Gastroesophageal sphincter (tissue), 4 donors: Measurements from ENCODE around the gene TMTC3. TPM values are rescaled to one million over a fixed set of nuclear protein-coding genes. Genes with fewer than 3 reads are reported as not detected.

Experiments used
- ATAC-seq: fragments of 150-250 bp; one replicate; pipeline ENCODE4 v1.9.1; 2016; ENCODE audit warnings: mild to moderate bottlenecking, moderate library complexity
- H3K27ac ChIP-seq, 4 donors: fragments of 200-600 bp; sonication (generic) in 3 of 4; 1 replicate in 3 of 4; 2 replicates in 1 of 4; pipeline ENCODE4 v1.5.1; 2016 to 2019
- H3K27me3 ChIP-seq: fragments of 200-600 bp; sonication (generic); one replicate; pipeline ENCODE4 v1.5.1; 2019
- H3K36me3 ChIP-seq, 2 donors: fragments of 200-600 bp; sonication (generic); one replicate each; pipeline ENCODE4 v1.5.1; 2019; ENCODE audit warnings: control low read depth in 1 of 2
- H3K4me1 ChIP-seq, 3 donors: fragments of 200-600 bp; sonication (generic); 1 replicate in 2 of 3; 2 replicates in 1 of 3; pipeline ENCODE4 v1.5.1; 2016 to 2019; ENCODE audit warnings: control low read depth in 2 of 3
- H3K4me3 ChIP-seq, 2 donors: fragments of 200-600 bp; sonication (generic); one replicate each; pipeline ENCODE4 v1.5.1; 2019; ENCODE audit warnings: mild to moderate bottlenecking in 1 of 2, moderate library complexity in 1 of 2
- H3K9me3 ChIP-seq, 3 donors: fragments of 200-600 bp; sonication (generic); one replicate each; pipeline ENCODE4 v1.5.1; 2017 to 2019; ENCODE audit warnings: control low read depth in 2 of 3
- CTCF ChIP-seq, 4 experiments: fragments of 200-600 bp in 2 of 4; fragments of 450-650 bp in 2 of 4; sonication (generic) in 1 of 4; IDR thresholded peaks; one replicate each; pipeline ENCODE4 v1.5.1; 2017 to 2019; ENCODE audit warnings: antibody characterized with exemption in 4 of 4, mild to moderate bottlenecking in 2 of 4, moderate library complexity in 2 of 4
- EP300 ChIP-seq: sonication (generic); formaldehyde crosslinking; IDR thresholded peaks from one replicate; pipeline ENCODE4 v1.6.1; 2017; ENCODE audit warnings: antibody characterized with exemption, mild to moderate bottlenecking
- POLR2A ChIP-seq, 2 donors: fragments of 450-650 bp; IDR thresholded peaks; one replicate each; pipeline ENCODE4 v1.6.1; 2017; ENCODE audit warnings: antibody characterized with exemption in 2 of 2, mild to moderate bottlenecking in 2 of 2, moderate library complexity in 1 of 2
- POLR2AphosphoS5 ChIP-seq: sonication (generic); formaldehyde crosslinking; IDR thresholded peaks from one replicate; pipeline ENCODE4 v1.6.1; 2017; ENCODE audit warnings: antibody characterized with exemption
- WGBS, 2 donors: methylation state at CpG; one replicate each; pipeline ENCODE4 v1.1.5; 2018; ENCODE audit warnings: low coverage in 1 of 2; 5-methylcytosine and 5-hydroxymethylcytosine counted together
- total RNA-seq, 4 donors: library from RNA; depleted of rRNA; stranded (reverse); fragments of >200 nt; gene quantifications; one replicate each; pipeline ENCODE4 v1.1.0, GENCODE V29; 2016

Gene TMTC3
- total RNA-seq, 4 donors from 2014 or later = 21.9 to 34.7 (median 23.9) TPM

GRCh38 chr12:88185988-88186387 is 43.9 kb downstream of the TMTC3 start:
- no peak for ATAC-seq
- TF ChIP-seq CTCF (IDR thresholded peaks at IDR 0.05) (no peak), POLR2AphosphoS5 (no peak), EP300 (no peak), POLR2A (IDR thresholded peaks at IDR 0.05) (no peak)

GRCh38 chr12:88187571-88187970 is 45.5 kb downstream of the TMTC3 start:
- Histone ChIP-seq H3K9me3 (no peaks in the 10 kb centered on the region), H3K4me3 (no peak overlapping the region), H3K27ac (no peak overlapping the region), H3K36me3 (peaks cover 0 to 32% of the 10 kb centered on the region in 2 donors), H3K4me1 (peaks cover 0 to 12% (median 2%) of the 10 kb centered on the region in 3 donors), H3K27me3 (no peaks in the 10 kb centered on the region)
- ATAC-seq = no peak
- TF ChIP-seq EP300 (no peak), POLR2AphosphoS5 (no peak), POLR2A (IDR thresholded peaks at IDR 0.05) (no peak), CTCF (IDR thresholded peaks at IDR 0.05) (no peak)
- 80 to 90% methylated on average over 1 to 2 of the region's 2 CpGs for WGBS, 2 donors

More at GRCh38 chr12:88185988-88186387, 43.9 kb downstream of the TMTC3 start:
- H3K9me3 ChIP-seq = no peaks in the 10 kb centered on the region
- H3K27me3 ChIP-seq = no peaks in the 10 kb centered on the region
- H3K4me3 ChIP-seq = no peak overlapping the region
- H3K27ac ChIP-seq = no peak overlapping the region
- H3K36me3 ChIP-seq = peaks cover 0 to 43% of the 10 kb centered on the region in 2 donors
- H3K4me1 ChIP-seq = no peaks in the 10 kb centered on the region

GRCh38 chr12:88188180-88188579 is 46.1 kb downstream of the TMTC3 start:
- H3K36me3 ChIP-seq = peaks cover 0 to 28% of the 10 kb centered on the region in 2 donors
- no peak for TF ChIP-seq POLR2AphosphoS5
- no peak for TF ChIP-seq EP300
- TF ChIP-seq POLR2A (IDR thresholded peaks at IDR 0.05) = no peak
- TF ChIP-seq CTCF (IDR thresholded peaks at IDR 0.05) = no peak
- no peaks in the 10 kb centered on the region for H3K9me3 ChIP-seq
- no peak for ATAC-seq
- H3K4me1 ChIP-seq = peaks cover 0 to 15% (median 2%) of the 10 kb centered on the region in 3 donors
- WGBS, 2 donors = 68 to 90% methylated on average over 1 of the region's 1 CpG
- H3K27ac ChIP-seq = no peak overlapping the region
- H3K4me3 ChIP-seq = no peak overlapping the region
- H3K27me3 ChIP-seq = no peaks in the 10 kb centered on the region

GRCh38 chr12:88192426-88192825 is 50.3 kb downstream of the TMTC3 start:
- Histone ChIP-seq H3K27me3 (no peaks in the 10 kb centered on the region), H3K4me3 (no peak overlapping the region), H3K27ac (no peak overlapping the region), H3K9me3 (no peaks in the 10 kb centered on the region), H3K36me3 (peaks cover 4 to 22% of the 10 kb centered on the region in 2 donors), H3K4me1 (peaks cover 0 to 15% (median 2%) of the 10 kb centered on the region in 3 donors)
- WGBS, 2 donors = 46 to 47% methylated on average over 2 of the region's 2 CpGs
- TF ChIP-seq CTCF (IDR thresholded peaks at IDR 0.05) (no peak), POLR2AphosphoS5 (no peak), EP300 (no peak), POLR2A (IDR thresholded peaks at IDR 0.05) (no peak)
- no peak for ATAC-seq

GRCh38 chr12:88194868-88195267 is 52.8 kb downstream of the TMTC3 start:
- Histone ChIP-seq H3K4me3 (no peak overlapping the region), H3K27me3 (no peaks in the 10 kb centered on the region), H3K4me1 (peaks cover 0 to 15% (median 2%) of the 10 kb centered on the region in 3 donors), H3K27ac (no peak overlapping the region), H3K9me3 (no peaks in the 10 kb centered on the region), H3K36me3 (peaks cover 4 to 17% of the 10 kb centered on the region in 2 donors)
- WGBS, 2 donors = 64 to 81% methylated on average over 3 of the region's 3 CpGs
- TF ChIP-seq POLR2A (IDR thresholded peaks at IDR 0.05) (no peak), POLR2AphosphoS5 (no peak), EP300 (no peak), CTCF (IDR thresholded peaks at IDR 0.05) (no peak)
- no peak for ATAC-seq
